Vagina (tissue), 2 donors: Measurements from ENCODE around the gene MAP3K13. TPM values are rescaled to one million over a fixed set of nuclear protein-coding genes. Genes with fewer than 3 reads are reported as not detected.
"Not testable (repeated sequence)": the region's sequence is repeated elsewhere in the genome, so short reads cannot be mapped to it uniquely, and the experiment has no call there.

Source experiments
- DNase-seq, 2 donors: peaks; one replicate each; pipeline ENCODE4 v3.0.0-alpha.2; 2017; ENCODE audit errors: extremely low spot score in 2 of 2
- H3K27ac ChIP-seq: fragments of 200-600 bp; sonication (generic); one replicate; pipeline ENCODE4 v1.5.1; 2019
- H3K27me3 ChIP-seq: fragments of 200-600 bp; sonication (generic); one replicate; pipeline ENCODE4 v1.5.1; 2019
- H3K36me3 ChIP-seq, 2 donors: fragments of 200-600 bp; sonication (generic); one replicate each; pipeline ENCODE4 v1.5.1; 2017 to 2019
- H3K4me1 ChIP-seq: fragments of 200-600 bp; sonication (generic); one replicate; pipeline ENCODE4 v1.5.1; 2019
- H3K4me3 ChIP-seq, 2 donors: fragments of 200-600 bp; sonication (generic); 1 replicate in 1 of 2; 2 replicates in 1 of 2; pipeline ENCODE4 v1.5.1; 2016 to 2019
- H3K9me3 ChIP-seq: fragments of 200-600 bp; sonication (generic); one replicate; pipeline ENCODE4 v1.5.1; 2019
- CTCF ChIP-seq, 3 experiments: fragments of 450-650 bp in 2 of 3; fragments of 200-600 bp in 1 of 3; sonication (generic) in 1 of 3; IDR thresholded peaks; one replicate each; pipeline ENCODE4 v1.5.1; 2017 to 2019; ENCODE audit warnings: antibody characterized with exemption in 3 of 3, mild to moderate bottlenecking in 2 of 3, moderate library complexity in 2 of 3
- POLR2A ChIP-seq, 2 donors: fragments of 450-650 bp; IDR thresholded peaks; one replicate each; pipeline ENCODE4 v1.6.1; 2017; ENCODE audit warnings: antibody characterized with exemption in 2 of 2, mild to moderate bottlenecking in 2 of 2, moderate library complexity in 2 of 2
- POLR2AphosphoS5 ChIP-seq, 2 donors: sonication (generic); formaldehyde crosslinking; IDR thresholded peaks; one replicate each; pipeline ENCODE4 v1.9.0; 2017; ENCODE audit warnings: antibody characterized with exemption in 2 of 2, mild to moderate bottlenecking in 2 of 2, low read depth in 1 of 2; ENCODE audit not compliant: insufficient read depth in 1 of 2
- intact Hi-C: fragments of 100-400 bp; cut with DNase I; formaldehyde crosslinking; loops from one replicate; pipeline ENCODE4 v1.15.1; 2023
- total RNA-seq: library from RNA; depleted of rRNA; stranded (reverse); fragments of >200 nt; gene quantifications from one replicate; pipeline ENCODE4 v1.2.3, GENCODE V29; 2016

The MAP3K13 gene
- total RNA-seq, 1 donor from 2014 or later: 8.3 TPM

GRCh38 chr3:185381320-185382058 is 18.6 kb downstream of the MAP3K13 start:
- no peak for DNase-seq
- H3K4me3 ChIP-seq: no peak overlapping the region
- TF ChIP-seq CTCF (IDR thresholded peaks at IDR 0.05): no peak
- no peak for TF ChIP-seq POLR2AphosphoS5 (IDR thresholded peaks at IDR 0.05; ENCODE audit: insufficient read depth in 1 of 2, low read depth in 1 of 2)
- no peak for TF ChIP-seq POLR2A (IDR thresholded peaks at IDR 0.05)
- no peaks in the 10 kb centered on the region for H3K9me3 ChIP-seq
- intact Hi-C loops: no loop called here
- no peaks in the 10 kb centered on the region for H3K4me1 ChIP-seq
- H3K27ac ChIP-seq: no peak overlapping the region
- no peaks in the 10 kb centered on the region for H3K36me3 ChIP-seq
- no peaks in the 10 kb centered on the region for H3K27me3 ChIP-seq

GRCh38 chr3:185382154-185382553 is 19.2 kb downstream of the MAP3K13 start:
- Histone ChIP-seq H3K4me1 (no peaks in the 10 kb centered on the region), H3K27ac (no peak overlapping the region), H3K36me3 (no peaks in the 10 kb centered on the region), H3K4me3 (no peak overlapping the region), H3K9me3 (no peaks in the 10 kb centered on the region), H3K27me3 (no peaks in the 10 kb centered on the region)
- no peak for TF ChIP-seq CTCF (IDR thresholded peaks at IDR 0.05)
- intact Hi-C loops: no loop called here
- DNase-seq: no peak

- H3K4me3 ChIP-seq, H3K27ac ChIP-seq, intact Hi-C loops, H3K4me1 ChIP-seq, H3K9me3 ChIP-seq, H3K27me3 ChIP-seq, DNase-seq, H3K36me3 ChIP-seq: not testable (repeated sequence)
Observed at GRCh38 chr3:185386515-185386914, 23.6 kb downstream of the MAP3K13 start.

GRCh38 chr3:185387646-185388045 is 24.7 kb downstream of the MAP3K13 start:
- intact Hi-C loops: no loop called here
- Histone ChIP-seq H3K4me3 (no peak overlapping the region), H3K9me3 (no peaks in the 10 kb centered on the region), H3K27me3 (no peaks in the 10 kb centered on the region), H3K36me3 (no peaks in the 10 kb centered on the region), H3K4me1 (no peaks in the 10 kb centered on the region), H3K27ac (no peak overlapping the region)
- no peak for DNase-seq
- TF ChIP-seq POLR2AphosphoS5 (IDR thresholded peaks at IDR 0.05; ENCODE audit: insufficient read depth in 1 of 2, low read depth in 1 of 2) (no peak), POLR2A (IDR thresholded peaks at IDR 0.05) (no peak), CTCF (IDR thresholded peaks at IDR 0.05) (no peak)

- no peaks in the 10 kb centered on the region for H3K9me3 ChIP-seq
- TF ChIP-seq CTCF (IDR thresholded peaks at IDR 0.05): no peak
- TF ChIP-seq POLR2A (IDR thresholded peaks at IDR 0.05): no peak
- no peak for TF ChIP-seq POLR2AphosphoS5 (IDR thresholded peaks at IDR 0.05; ENCODE audit: insufficient read depth in 1 of 2, low read depth in 1 of 2)
- no peaks in the 10 kb centered on the region for H3K27me3 ChIP-seq
- H3K4me1 ChIP-seq: no peaks in the 10 kb centered on the region
- no peak for DNase-seq
- no peak overlapping the region for H3K27ac ChIP-seq
- intact Hi-C loops: no loop called here
- no peak overlapping the region for H3K4me3 ChIP-seq
- H3K36me3 ChIP-seq: no peaks in the 10 kb centered on the region
Observed at GRCh38 chr3:185393055-185393454, 30.1 kb downstream of the MAP3K13 start.
